GM21390 (cell line): ENCODE data around the gene SELENOK.
"Not testable (repeated sequence)": the region's sequence is repeated elsewhere in the genome, so short reads cannot be mapped to it uniquely, and the experiment has no call there.

ENCODE experiments used
- ATAC-seq: cut with Tn5 transposase; IDR thresholded peaks from one replicate; pipeline ENCODE4 v1.9.1; 2021; ENCODE audit not compliant: unreplicated experiment

SELENOK gene

GRCh38 chr3:53891497-53892285, at the start of gene SELENOK:
Gene SELENOK, minus strand, starts transcription at chr3:53891859.
- peak; percentile 94 for ATAC-seq

DNA sequence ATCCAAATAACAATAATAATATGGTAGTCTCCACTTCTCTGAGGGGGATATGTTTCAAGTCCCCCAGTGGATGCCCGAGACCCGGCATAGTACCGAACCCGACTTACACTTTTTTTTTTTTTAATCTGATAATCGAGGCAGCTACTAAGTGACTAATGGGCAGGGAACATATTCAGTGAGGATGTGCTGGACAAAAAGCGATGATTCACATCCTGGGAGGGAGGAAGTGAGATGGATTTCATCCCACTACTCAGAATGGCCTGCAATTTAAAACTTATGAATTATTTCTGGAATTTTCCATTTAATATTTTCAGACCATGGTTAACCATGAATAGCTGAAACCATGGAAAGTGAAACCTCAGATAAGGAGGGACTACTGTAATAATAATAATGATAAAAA, 49.5 kb upstream of the SELENOK start:
- no peak for ATAC-seq

DNA sequence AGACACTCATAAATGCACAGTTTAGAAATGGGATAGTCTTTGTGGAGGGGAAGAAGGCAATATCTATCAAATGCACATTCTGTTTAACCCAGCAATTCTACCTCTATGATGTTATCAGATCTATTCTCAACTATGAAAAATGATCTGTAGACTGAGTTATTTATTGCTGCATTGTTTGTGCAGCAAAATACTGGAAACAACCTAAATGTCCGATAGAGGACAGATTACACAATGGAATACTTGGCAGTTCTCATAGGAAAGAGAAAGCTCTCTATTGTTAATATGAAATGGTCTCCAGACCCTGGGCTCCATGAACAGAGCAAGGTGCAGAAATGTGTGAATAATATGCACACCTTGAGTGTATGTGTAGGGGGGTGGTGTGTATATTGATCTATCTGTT, 49.0 kb upstream of the SELENOK start:
- ATAC-seq: no peak

- ATAC-seq: no peak
These were observed 48.2 kb upstream of the SELENOK start for GRCh38 chr3:53939813-53940212.

DNA sequence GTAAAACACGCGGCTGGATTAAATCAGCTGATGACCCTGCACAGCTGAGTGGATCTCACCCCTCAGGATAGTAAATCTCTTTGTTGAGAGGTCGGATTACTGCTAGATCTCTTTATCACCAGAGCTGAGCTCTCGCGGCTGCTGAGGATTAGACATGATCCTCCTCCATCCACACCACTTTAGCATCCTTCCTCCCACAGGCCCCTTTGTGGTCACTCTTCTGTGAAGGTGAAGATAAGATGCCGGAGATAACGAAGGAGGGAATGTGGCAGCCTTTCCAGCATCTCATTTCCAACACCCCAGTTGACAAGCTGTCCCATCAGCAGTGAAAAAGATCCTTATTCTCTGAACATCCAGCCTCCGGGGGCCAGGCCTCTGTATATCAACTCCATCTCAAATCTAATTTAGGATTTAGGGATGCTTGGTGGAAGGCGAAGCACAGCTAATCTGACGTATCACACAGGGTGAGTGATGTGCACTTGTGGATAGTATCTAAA, 47.5 kb upstream of the SELENOK start:
- ATAC-seq: no peak

DNA sequence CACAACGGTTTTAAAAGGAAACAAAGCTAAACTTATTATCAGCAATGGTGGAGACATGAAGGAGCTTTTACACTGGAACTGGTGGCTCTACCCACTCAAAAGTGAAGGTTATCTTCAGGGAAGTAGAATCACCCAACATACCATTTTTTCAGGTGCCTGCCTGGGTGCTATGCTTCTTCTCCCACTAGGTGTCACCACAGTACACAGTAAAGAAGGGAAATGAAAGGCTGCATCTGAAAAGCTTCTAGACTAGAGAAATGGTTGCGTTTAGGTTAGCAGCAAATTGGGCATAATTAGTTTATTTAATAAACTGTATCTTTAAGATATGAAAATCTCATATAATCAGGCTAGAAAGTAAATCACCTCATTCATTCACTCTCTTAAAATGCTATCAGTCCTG, 47.0 kb upstream of the SELENOK start:
- no peak for ATAC-seq

DNA sequence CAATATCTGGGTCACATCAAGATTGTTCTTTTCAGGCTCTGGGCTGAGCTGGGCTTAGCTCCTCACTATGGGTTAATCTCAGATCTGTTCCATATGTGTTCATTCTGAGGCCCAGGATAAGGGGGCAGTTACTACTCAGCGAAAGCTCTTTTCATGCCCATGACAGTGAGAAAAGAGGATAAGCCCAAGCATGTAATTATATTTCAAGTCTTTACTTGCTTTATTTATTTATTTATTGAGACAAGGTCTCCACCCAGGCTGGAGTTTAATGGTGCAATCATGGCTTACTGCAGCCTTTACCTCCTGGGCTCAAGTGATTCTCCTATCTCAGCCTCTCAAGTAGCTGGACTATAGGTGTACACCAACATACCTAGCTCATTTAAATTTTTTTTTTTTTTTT, 44.7 kb upstream of the SELENOK start:
- ATAC-seq: no peak

GRCh38 chr3:53935283-53935901, 43.7 kb upstream of the SELENOK start:
- no peak for ATAC-seq

- ATAC-seq: not testable (repeated sequence)
These were observed 35.7 kb upstream of the SELENOK start for GRCh38 chr3:53927208-53927872.

GRCh38 chr3:53921296-53921695, 29.6 kb upstream of the SELENOK start:
- ATAC-seq: no peak

GRCh38 chr3:53919741-53920140, 28.1 kb upstream of the SELENOK start:
- no peak for ATAC-seq

DNA sequence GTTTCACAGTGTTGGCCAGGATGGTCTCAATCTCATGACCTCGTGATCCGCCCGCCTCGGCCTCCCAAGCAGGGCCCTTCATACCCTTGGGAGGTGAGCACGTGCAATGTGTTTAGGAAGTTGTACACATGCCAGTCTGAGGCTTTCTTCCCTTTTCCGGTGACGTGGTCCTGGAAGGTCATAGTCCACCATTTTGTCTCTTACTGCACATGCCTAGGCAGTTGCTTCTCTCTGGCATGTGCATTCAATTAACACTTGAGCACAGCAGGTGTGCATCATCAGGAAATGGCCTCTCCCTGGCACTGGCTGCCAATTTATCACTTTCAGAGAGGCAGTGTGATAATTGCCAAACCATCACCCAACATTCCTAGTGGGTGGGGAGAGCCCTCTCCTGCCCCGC, 21.7 kb upstream of the SELENOK start:
- ATAC-seq: no peak

DNA sequence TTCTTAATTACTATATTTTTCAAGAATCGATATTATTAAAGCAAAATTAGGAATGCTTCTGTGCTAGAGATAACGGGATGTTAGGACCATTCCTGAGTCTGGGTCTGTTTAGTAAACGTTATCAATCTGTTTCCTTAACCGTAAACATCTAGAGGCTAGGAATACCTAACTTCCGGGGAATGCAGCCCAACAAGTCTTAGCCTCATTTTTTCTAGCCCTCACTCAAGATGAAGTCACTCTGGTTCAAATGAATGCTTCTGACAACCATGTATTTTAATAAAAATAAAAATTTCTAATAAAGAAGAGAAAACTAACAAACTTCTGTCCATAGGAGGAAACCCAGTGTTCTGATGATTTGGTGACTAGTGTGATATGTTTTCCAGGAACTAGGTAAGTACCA, 11.1 kb upstream of the SELENOK start:
- ATAC-seq: no peak

DNA sequence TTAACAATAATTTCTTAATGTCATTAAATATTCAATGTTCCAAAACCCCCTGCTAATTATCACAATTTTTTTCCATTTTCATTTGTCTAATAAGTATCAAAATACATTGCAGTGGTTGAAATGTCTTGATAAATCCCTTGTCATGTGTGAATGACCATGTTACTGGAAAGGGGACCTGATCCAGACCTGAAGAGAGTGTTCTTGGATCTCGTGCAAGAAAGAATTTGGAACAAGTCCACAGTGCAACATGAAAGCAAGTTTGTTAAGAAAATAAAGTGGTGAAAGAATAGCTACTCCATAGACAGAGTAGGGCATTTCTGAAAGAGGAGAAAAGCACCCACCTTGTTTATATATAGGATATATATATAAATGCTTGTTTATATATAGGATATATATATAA, 10.4 kb upstream of the SELENOK start:
- ATAC-seq: no peak

DNA sequence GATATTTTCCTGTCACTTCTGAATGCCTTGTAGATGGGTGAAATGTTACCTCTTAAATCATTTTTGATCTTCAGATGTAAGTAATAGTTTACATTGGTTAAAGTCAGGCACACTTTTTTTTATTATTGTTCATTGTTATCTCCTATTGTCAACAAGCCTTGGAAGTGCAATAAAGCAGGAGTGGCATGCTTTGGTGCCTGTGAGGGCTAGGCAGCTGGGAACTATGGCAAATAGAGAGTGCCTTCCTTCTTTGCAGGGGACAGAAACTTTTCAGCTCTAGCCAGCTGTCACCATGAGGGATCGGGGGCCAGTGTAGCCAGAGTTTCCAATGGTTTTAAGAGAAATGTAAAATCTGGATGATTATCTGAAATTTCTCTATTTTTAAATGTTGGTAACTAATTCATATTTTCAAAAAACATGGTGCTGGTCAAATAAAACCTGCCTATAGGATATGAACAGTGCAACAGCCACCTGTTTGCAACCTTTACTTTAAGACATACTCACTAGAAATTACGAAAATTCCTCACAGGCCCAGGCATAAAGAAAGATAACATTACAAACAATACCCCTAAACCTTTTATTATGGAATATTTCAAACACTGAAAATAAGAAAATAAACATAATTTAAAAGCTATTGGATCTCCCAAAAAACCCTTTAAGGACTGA, 9.1 kb upstream of the SELENOK start:
- no peak for ATAC-seq

- ATAC-seq: no peak
These were observed 8.1 kb upstream of the SELENOK start for GRCh38 chr3:53899750-53900149.

DNA sequence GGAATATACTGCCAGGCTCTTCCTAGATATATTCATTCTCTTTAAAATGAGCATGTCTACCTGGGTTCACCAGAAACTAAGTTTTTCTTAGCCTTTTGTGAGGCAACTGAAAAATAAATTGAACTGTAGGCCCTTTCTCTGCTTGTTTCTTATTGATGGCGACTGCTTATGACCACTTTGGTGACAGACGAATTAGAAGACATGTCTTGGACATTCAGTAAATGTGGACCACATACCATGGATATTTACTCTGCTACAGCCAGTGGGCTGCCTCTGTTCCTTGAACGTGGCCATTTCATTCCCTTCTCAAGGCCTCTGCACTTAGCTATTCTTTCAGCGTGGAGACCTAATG, 603 bp upstream of the SELENOK start:
- no peak for ATAC-seq

DNA sequence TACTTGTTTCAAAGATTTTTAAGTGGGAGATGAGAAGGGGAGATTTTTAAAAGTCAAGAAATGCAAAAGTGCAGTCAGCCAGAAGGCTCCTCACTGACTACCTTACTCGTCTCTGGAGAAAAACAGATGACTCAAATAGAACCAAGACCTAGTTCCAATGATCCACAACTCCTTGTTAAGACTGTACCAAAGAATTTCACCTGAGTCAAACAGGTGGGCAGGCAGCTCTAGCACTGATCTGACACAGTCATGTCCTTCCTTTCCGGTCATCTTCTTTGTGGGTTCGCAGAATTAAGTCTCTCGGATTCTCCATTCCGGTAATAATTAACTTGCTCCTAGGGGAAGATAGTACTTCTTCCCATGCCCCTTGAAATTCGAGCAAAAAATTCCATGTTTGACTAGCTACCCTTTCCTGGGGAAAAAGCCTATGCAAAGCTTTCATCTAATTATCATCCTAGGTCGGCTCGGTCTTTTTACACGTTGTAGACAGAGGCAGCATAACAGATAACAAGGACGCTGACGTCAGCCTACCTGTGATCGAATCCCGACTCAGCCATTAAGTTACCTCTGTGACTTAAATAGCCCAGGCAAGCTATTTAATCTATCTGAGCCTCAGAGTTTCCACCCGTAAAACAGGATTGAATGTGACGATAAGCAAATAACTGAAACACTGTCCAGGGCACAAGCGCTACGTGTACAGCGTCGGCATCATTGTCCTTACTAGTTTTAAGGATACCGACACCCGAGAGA, 758 bp downstream of the SELENOK start:
- ATAC-seq: peak; percentile 17

GRCh38 chr3:53888232-53888631, 3.4 kb downstream of the SELENOK start:
- ATAC-seq: no peak

DNA sequence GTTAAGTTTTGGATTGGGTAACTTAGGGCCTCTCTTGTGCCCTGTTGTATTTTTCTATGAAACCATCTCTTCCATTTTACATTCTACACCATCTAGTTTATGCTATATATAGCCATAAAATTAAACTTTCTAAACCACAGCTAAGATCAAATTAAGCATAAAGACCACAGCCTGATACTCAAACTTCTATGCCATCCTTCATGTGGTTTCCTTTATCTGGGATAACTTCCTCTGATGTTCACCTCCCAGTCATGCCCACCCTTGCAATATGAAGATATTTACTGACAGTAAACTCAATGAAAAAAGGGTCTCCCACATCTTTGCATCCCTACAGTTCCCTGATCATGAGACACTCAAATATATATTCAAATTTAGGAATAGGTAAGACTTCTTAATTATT, 4.2 kb downstream of the SELENOK start:
- ATAC-seq: no peak

GRCh38 chr3:53885239-53885638, 6.4 kb downstream of the SELENOK start:
- ATAC-seq: no peak
